Heart right ventricle (tissue), 16 donors: Measurements from ENCODE around the gene MFRP. TPM values are rescaled to one million over a fixed set of nuclear protein-coding genes. Genes with fewer than 3 reads are reported as not detected.

Experiments used
- ATAC-seq, 8 donors: fragments of 200-7000 bp; cut with Tn5 transposase; one replicate each; pipeline ENCODE4 v1.9.1; 2020; ENCODE audit warnings: mild to moderate bottlenecking in 8 of 8, moderate library complexity in 8 of 8, moderate number of reproducible peaks in 1 of 8
- DNase-seq, 2 donors: peaks; one replicate each; pipeline ENCODE4 v3.0.0-alpha.2; 2020
- H3K27ac ChIP-seq, 10 donors: fragments of 200-600 bp; sonication (generic) in 2 of 10; one replicate each; pipeline versions ENCODE4 v1.5.0 to v1.8.0; 2020 to 2022; ENCODE audit warnings: mild to moderate bottlenecking in 3 of 10
- H3K27me3 ChIP-seq, 7 donors: fragments of 200-600 bp; one replicate each; pipeline ENCODE4 v1.8.0; 2021 to 2022; ENCODE audit warnings: mild to moderate bottlenecking in 2 of 7
- H3K36me3 ChIP-seq, 9 donors: fragments of 200-600 bp; sonication (generic) in 1 of 9; one replicate each; pipeline versions ENCODE4 v1.5.0 to v1.8.0; 2020 to 2022; ENCODE audit warnings: mild to moderate bottlenecking in 2 of 9
- H3K4me1 ChIP-seq, 9 donors: fragments of 200-600 bp; sonication (generic) in 1 of 9; one replicate each; pipeline versions ENCODE4 v1.5.0 to v1.8.0; 2020 to 2022; ENCODE audit warnings: mild to moderate bottlenecking in 4 of 9
- H3K4me3 ChIP-seq, 10 donors: fragments of 200-600 bp; sonication (generic) in 2 of 10; one replicate each; pipeline versions ENCODE4 v1.5.0 to v1.8.0; 2020 to 2022; ENCODE audit warnings: mild to moderate bottlenecking in 7 of 10, moderate library complexity in 2 of 10
- H3K9me3 ChIP-seq, 11 donors: fragments of 200-600 bp in 10 of 11; sonication (generic) in 2 of 11; one replicate each; pipeline versions ENCODE4 v1.5.0 to v1.8.0; 2013 to 2022; ENCODE audit warnings: mild to moderate bottlenecking in 2 of 11, control low read depth in 1 of 11, moderate library complexity in 1 of 11
- WGBS, 2 donors: extraction: QIAGEN DNeasy Blood & Tissue Kit; methylation state at CpG; one replicate each; pipeline ENCODE4 v1.1.7; 2013; ENCODE audit warnings: inconsistent platforms in 1 of 2; 5-methylcytosine and 5-hydroxymethylcytosine counted together
- intact Hi-C, 10 donors: fragments of 100-400 bp; cut with DNase I; formaldehyde crosslinking; loops; one replicate each; pipeline versions ENCODE4 v1.11.1 to v1.14.2; 2022
- polyA plus RNA-seq, 2 donors: library from polyadenylated mRNA; stranded (reverse); fragments of 200-250 nt; gene quantifications; one replicate each; pipeline ENCODE4 v1.2.3, GENCODE V29; 2013
- total RNA-seq, 10 donors: library from RNA; stranded (reverse); fragmentation: NEBNext Ultra II Directional in 3 of 10; extraction: Animal tissue kit (Norgen Biotek cat#: 25700) in 3 of 10; gene quantifications; one replicate each; pipeline versions ENCODE4 v1.2.1 to v1.2.4, GENCODE V29; 2021 to 2023
- TF ChIP-seq, protein P1 (sequence below), 9 donors: fragments of 200-600 bp; sonication (generic) in 2 of 9; IDR thresholded peaks; one replicate each; pipeline versions ENCODE4 v1.5.0 to v1.8.0; 2021 to 2022; ENCODE audit warnings: antibody characterized with exemption in 9 of 9, mild to moderate bottlenecking in 5 of 9, moderate library complexity in 1 of 9
- donor health status: Arrhythmogenic right ventricular cardiomyopathy.
- donor health status: ischemic (EF 13 %, LVEDD 7.1; RV severe dilation, severe dysfunction).
- donor health status: healthy with polysubstance abuse.
- donor health status: DM: no; HTN: yes; CAD: no.
- donor health status: DM: no; HTN: no; CAD: no.
- donor health status: ischemic (EF 25% LVEDD 6.9; RV normal size, moderate dysfunction).
- donor health status: ischemic (EF 25% LVEDD 5.7; RV mildly dilated, moderate dysfunction).
- donor health status: healthy.
- donor health status: DM: yes; HTN: yes; CAD: no.
- donor health status: Ischemic cardiomyopathy.
- donor health status: ischemic (EF 35%, LVEDD 5.7; RV mildly dilated, moderate dysfunction).
- donor health status: nonischemic (EF 11% LVEDD 7.7; RV severe dilation, severe dysfunction).
- donor health status: DM: yes; HTN: yes; CAD: no.
- donor health status: PGD.
- donor health status: ischemic (EF 29% LVEDD 5.4; RV normal size, mild dysfunction).
- donor health status: nonischemic (EF 23%, LVEDD 6.1; RV moderate dilation, normal function).

The MFRP gene
- total and polyA plus RNA-seq, 12 donors, result 0.04 TPM; not detected in 11

DNA sequence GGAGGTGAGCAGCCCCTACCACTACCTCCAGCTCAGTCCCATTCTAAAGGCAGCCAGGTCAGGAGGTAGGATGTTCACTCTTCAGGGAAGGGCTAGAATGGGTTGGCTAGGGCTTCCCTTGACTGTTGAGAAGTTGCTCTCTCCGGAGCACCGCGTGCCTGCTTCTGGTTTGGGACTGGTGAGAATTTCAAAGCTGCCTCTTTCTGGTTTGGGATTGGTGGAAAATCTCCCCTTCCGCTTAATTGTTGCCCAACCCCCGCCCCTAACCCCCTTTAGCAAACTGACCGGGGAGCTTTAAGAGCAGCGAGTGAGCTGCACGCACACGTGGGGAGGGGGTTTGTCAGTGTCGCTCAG lies 34.3 kb upstream of the MFRP start:
- no peak for ATAC-seq
- peaks cover 10 to 45% (median 34%) of the 10 kb centered on the region in 9 donors for H3K4me1 ChIP-seq
- intact Hi-C loops, result loop anchor here in 6 of 10 donors (2.0 to 10.0 kb wide), 4 partner anchors 24 to 94 kb away; partner anchors contain the start of gene C1QTNF5 (in 1 of the 6)
- no peak for DNase-seq
- H3K27ac ChIP-seq, result peak overlapping the region in 9 of 10 donors; percentile 62 to 83 (median 73)
- TF ChIP-seq, protein P1, sequence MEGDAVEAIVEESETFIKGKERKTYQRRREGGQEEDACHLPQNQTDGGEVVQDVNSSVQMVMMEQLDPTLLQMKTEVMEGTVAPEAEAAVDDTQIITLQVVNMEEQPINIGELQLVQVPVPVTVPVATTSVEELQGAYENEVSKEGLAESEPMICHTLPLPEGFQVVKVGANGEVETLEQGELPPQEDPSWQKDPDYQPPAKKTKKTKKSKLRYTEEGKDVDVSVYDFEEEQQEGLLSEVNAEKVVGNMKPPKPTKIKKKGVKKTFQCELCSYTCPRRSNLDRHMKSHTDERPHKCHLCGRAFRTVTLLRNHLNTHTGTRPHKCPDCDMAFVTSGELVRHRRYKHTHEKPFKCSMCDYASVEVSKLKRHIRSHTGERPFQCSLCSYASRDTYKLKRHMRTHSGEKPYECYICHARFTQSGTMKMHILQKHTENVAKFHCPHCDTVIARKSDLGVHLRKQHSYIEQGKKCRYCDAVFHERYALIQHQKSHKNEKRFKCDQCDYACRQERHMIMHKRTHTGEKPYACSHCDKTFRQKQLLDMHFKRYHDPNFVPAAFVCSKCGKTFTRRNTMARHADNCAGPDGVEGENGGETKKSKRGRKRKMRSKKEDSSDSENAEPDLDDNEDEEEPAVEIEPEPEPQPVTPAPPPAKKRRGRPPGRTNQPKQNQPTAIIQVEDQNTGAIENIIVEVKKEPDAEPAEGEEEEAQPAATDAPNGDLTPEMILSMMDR (IDR thresholded peaks at IDR 0.05), result no peak
- WGBS, 2 donors, result 5 to 13% methylated on average over 10 of the region's 10 CpGs
- peak overlapping the region; percentile 5 to 66 (median 52) for H3K4me3 ChIP-seq
- peaks cover 0 to 3% (median 0%) of the 10 kb centered on the region in 7 donors for H3K27me3 ChIP-seq
- no peaks in the 10 kb centered on the region for H3K36me3 ChIP-seq
- no peaks in the 10 kb centered on the region for H3K9me3 ChIP-seq

DNA sequence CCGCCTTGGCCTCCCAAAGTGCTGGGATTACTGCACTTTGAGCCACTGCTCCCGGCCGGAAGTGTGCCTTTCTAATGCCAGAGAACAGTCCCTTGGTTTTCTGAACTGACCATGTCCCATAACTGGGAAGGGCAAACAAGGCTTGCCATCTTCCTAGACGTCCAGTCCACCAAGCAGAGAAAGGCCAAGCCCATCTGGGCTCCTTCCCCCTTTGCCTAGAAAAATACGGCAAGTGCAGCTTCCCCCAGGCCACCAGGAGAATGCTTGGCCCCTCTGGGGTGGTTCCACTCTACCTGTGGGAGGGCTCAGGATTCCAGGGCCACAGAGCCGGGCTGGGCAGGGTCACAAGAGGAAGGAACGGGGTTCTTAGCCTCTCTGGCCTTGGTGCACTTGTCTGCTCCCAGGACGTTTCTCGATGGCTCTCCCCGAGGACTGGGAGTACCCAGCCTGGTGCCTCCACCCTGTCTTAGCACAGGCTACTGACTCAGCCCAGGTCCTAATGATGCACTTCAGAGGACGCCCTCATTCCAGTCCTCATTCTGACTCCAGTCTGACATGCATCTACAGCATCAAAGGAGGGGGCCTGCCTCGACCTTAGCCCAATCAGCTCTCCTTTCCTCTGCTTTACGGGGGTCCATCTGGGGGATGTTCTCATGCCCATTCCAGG lies 33.8 kb upstream of the MFRP start:
- no peaks in the 10 kb centered on the region for H3K9me3 ChIP-seq
- peak overlapping the region in 8 of 10 donors; percentile 62 to 83 (median 74) for H3K27ac ChIP-seq
- 66% methylated on average over 13 of the region's 13 CpGs for WGBS, 2 donors
- H3K36me3 ChIP-seq, result no peaks in the 10 kb centered on the region
- H3K4me1 ChIP-seq, result peaks cover 10 to 51% (median 37%) of the 10 kb centered on the region in 9 donors
- peak overlapping the region in 3 of 10 donors; percentile 51 to 58 (median 54) for H3K4me3 ChIP-seq
- no peak for DNase-seq
- peaks cover 0 to 3% (median 0%) of the 10 kb centered on the region in 7 donors for H3K27me3 ChIP-seq
- TF ChIP-seq, protein P1 (IDR thresholded peaks at IDR 0.05), result no peak
- ATAC-seq, result no peak
- intact Hi-C loops, result loop anchor here in 6 of 10 donors (2.0 to 10.0 kb wide), 4 partner anchors 23 to 95 kb away; partner anchors contain the start of gene C1QTNF5 (in 1 of the 6)

DNA sequence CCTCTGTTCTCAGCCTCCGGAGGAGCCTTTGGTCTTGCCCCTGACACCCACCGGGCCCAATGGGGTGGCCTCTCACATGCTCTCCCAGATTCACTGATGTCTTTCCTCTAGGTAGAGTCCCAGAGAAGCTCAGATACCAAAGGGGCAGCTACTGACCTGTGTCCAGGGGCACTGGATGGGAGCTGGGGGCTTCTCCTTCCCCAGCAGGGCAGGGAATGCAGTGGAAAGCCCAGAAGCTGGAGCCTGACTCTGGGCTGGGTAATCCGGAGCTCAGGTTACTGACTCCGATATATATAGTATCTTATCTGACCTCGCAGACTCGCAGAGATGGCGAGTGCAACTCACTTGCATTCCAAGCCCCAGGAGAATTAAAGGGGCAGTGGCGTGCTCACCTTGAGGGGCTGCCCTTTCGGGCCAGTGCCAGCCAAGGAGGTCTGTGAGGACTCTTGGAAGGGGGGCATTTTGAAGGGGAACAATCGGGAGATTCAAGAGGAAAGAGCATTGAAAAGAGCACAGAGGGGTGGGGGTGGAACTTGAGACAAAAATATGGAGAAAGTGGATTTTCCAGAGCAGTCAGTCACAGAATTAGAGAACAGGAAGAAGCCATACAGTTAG lies 32.5 kb upstream of the MFRP start:
- WGBS, 2 donors, result 18 to 38% methylated on average over 10 of the region's 10 CpGs
- DNase-seq (no peak), ATAC-seq (peak in 2 of 8 donors; percentile 12 to 13)
- H3K4me3 ChIP-seq, result peak overlapping the region; percentile 37 to 62 (median 48)
- peak overlapping the region; percentile 82 to 98 (median 86) for H3K27ac ChIP-seq
- no peaks in the 10 kb centered on the region for H3K27me3 ChIP-seq
- intact Hi-C loops, result no loop called here
- peaks cover 15 to 64% (median 50%) of the 10 kb centered on the region in 9 donors for H3K4me1 ChIP-seq
- no peaks in the 10 kb centered on the region for H3K36me3 ChIP-seq
- TF ChIP-seq, protein P1 (IDR thresholded peaks at IDR 0.05), result no peak
- no peaks in the 10 kb centered on the region for H3K9me3 ChIP-seq

DNA sequence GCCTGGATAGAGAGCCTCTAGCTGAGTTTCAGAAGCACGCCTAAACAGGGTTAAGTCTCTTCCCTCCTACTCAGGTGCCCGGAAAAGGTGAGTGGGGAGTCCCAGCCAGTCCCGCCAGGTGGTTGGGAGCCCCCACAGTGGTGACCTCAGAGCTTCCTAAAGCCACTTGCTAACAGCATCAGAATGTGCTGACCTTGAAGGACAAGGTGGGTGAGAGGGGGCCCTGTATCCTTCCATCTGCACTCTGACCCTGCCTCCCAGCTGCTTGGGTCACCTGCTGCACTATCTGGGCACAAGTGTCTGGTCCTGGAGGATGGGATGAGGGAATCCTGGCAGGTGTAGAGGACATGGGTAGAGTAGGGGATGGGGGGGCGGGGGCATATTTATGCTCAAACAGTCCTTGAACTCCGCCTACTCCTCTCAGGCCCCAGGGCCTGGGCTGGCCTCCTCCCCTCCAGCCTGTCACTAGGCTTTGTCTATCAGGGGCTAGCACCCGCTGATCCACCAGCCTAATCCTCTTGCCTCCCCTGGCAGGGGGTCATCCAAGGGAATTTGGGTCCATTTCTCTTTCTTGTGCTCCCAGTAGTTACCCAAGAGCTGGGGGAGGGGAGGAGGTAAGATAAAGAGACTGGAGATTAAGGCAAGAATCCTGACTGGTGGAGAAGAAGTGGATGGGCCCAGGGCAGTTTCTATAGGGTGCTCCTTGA lies 31.6 kb upstream of the MFRP start:
- Histone ChIP-seq H3K36me3 (no peaks in the 10 kb centered on the region), H3K4me3 (peak overlapping the region; percentile 37 to 62 (median 48)), H3K27me3 (no peaks in the 10 kb centered on the region), H3K27ac (peak overlapping the region; percentile 82 to 98 (median 86)), H3K4me1 (peaks cover 16 to 72% (median 55%) of the 10 kb centered on the region in 9 donors), H3K9me3 (no peaks in the 10 kb centered on the region)
- ATAC-seq, result peak in 1 of 8 donors; percentile 5
- no peak for DNase-seq
- intact Hi-C loops, result no loop called here
- WGBS, 2 donors, result 50 to 58% methylated on average over 6 of the region's 6 CpGs
- TF ChIP-seq, protein P1 (IDR thresholded peaks at IDR 0.05), result no peak
